Parathyroid adenoma (tissue), 2 donors: ENCODE data around the gene CLEC9A.

ENCODE experiments used
- H2AFZ ChIP-seq: fragments of 300-600 bp; sonication (generic); one replicate; pipeline ENCODE4 v1.7.0; 2017; ENCODE audit warnings: antibody characterized with exemption, mild to moderate bottlenecking
- H3K27ac ChIP-seq: fragments of 300-600 bp; sonication (generic); one replicate; pipeline ENCODE4 v1.7.0; 2017
- H3K27me3 ChIP-seq: fragments of 300-600 bp; sonication (generic); one replicate; pipeline ENCODE4 v1.7.0; 2017; ENCODE audit warnings: low read length; ENCODE audit not compliant: control insufficient read depth, insufficient read depth
- H3K36me3 ChIP-seq: fragments of 300-600 bp; sonication (generic); one replicate; pipeline ENCODE4 v1.7.0; 2017; ENCODE audit warnings: low read length; ENCODE audit not compliant: control insufficient read depth, insufficient read depth
- H3K4me1 ChIP-seq: fragments of 300-600 bp; sonication (generic); one replicate; pipeline ENCODE4 v1.7.0; 2017; ENCODE audit warnings: control low read depth
- H3K4me2 ChIP-seq: fragments of 300-600 bp; sonication (generic); one replicate; pipeline ENCODE4 v1.7.0; 2017; ENCODE audit warnings: low read length
- H3K4me3 ChIP-seq: fragments of 300-600 bp; sonication (generic); one replicate; pipeline ENCODE4 v1.7.0; 2017; ENCODE audit warnings: low read depth, low read length
- H3K79me2 ChIP-seq: fragments of 300-600 bp; sonication (generic); one replicate; pipeline ENCODE4 v1.7.0; 2017; ENCODE audit warnings: control low read depth
- H3K9ac ChIP-seq: fragments of 300-600 bp; sonication (generic); one replicate; pipeline ENCODE4 v1.7.0; 2017; ENCODE audit warnings: mild to moderate bottlenecking
- H3K9me3 ChIP-seq: fragments of 300-600 bp; sonication (generic); one replicate; pipeline ENCODE4 v1.7.0; 2017; ENCODE audit warnings: low read length; ENCODE audit not compliant: control insufficient read depth
- TF ChIP-seq, protein P1 (sequence below): fragments of 300-600 bp; sonication (generic); IDR thresholded peaks from one replicate; pipeline ENCODE4 v1.7.0; 2017; ENCODE audit warnings: antibody characterized with exemption, mild to moderate bottlenecking
- donor health status: primary hyperparathyroidism.

Gene CLEC9A

DNA sequence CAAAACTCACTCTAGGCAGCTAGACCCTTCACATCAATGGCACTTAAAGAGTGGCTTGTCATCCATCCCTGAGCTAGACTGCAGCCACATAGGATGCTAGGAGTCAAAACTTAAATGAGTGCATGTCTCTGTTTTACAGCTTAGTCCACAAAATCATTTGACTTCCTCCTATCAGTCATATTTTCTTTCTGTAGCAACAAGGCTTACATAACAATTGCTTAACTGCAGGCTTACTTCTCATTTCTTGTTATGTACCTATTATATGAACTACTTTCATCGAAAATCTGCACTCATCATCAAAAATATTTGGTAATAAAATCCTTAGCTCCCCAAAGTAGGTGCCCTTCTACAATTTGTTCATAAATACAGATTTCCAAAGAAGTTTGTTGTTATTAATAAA, 38.2 kb downstream of the CLEC9A start:
- H3K27ac ChIP-seq, result peak overlapping the region; percentile 66
- TF ChIP-seq, protein P1, sequence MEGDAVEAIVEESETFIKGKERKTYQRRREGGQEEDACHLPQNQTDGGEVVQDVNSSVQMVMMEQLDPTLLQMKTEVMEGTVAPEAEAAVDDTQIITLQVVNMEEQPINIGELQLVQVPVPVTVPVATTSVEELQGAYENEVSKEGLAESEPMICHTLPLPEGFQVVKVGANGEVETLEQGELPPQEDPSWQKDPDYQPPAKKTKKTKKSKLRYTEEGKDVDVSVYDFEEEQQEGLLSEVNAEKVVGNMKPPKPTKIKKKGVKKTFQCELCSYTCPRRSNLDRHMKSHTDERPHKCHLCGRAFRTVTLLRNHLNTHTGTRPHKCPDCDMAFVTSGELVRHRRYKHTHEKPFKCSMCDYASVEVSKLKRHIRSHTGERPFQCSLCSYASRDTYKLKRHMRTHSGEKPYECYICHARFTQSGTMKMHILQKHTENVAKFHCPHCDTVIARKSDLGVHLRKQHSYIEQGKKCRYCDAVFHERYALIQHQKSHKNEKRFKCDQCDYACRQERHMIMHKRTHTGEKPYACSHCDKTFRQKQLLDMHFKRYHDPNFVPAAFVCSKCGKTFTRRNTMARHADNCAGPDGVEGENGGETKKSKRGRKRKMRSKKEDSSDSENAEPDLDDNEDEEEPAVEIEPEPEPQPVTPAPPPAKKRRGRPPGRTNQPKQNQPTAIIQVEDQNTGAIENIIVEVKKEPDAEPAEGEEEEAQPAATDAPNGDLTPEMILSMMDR, result no peak

DNA sequence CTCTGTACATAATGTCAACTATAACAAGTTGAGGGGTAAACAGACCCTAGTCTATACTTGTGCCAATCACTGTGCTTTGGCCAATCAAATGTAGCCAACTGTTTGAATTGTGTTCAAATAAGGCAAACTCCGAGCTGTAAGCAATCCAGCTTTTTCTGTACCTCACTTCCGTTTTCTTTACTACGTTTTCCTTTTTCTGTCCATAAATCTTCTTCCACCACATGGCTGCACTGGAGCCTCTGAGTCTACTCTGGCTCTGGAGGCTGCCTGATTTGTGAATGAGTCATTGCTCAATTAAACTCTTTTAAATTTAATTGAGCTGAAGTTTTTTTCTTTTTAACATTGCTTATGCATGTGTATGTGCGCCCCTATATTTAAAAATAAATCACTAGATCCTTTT, 38.6 kb downstream of the CLEC9A start:
- H3K36me3 ChIP-seq, result no peaks in the 10 kb centered on the region
- TF ChIP-seq, protein P1, result no peak
- H3K27ac ChIP-seq, result peak overlapping the region; percentile 66
- no peaks in the 10 kb centered on the region for H3K4me1 ChIP-seq
- H3K27me3 ChIP-seq, result no peaks in the 10 kb centered on the region
- H3K4me2 ChIP-seq, result no peak overlapping the region
- no peak overlapping the region for H3K4me3 ChIP-seq
- no peak overlapping the region for H3K9ac ChIP-seq
- H3K9me3 ChIP-seq, result no peaks in the 10 kb centered on the region
- H2AFZ ChIP-seq, result no peak overlapping the region
- H3K79me2 ChIP-seq, result no peaks in the 10 kb centered on the region

More for the DNA sequence above, 38.2 kb downstream of the CLEC9A start:
- H3K9ac ChIP-seq, result no peak overlapping the region
- no peak overlapping the region for H2AFZ ChIP-seq
- no peaks in the 10 kb centered on the region for H3K4me1 ChIP-seq
- H3K9me3 ChIP-seq, result no peaks in the 10 kb centered on the region
- no peaks in the 10 kb centered on the region for H3K27me3 ChIP-seq
- no peak overlapping the region for H3K4me2 ChIP-seq
- H3K36me3 ChIP-seq, result no peaks in the 10 kb centered on the region
- no peak overlapping the region for H3K4me3 ChIP-seq
- no peaks in the 10 kb centered on the region for H3K79me2 ChIP-seq

DNA sequence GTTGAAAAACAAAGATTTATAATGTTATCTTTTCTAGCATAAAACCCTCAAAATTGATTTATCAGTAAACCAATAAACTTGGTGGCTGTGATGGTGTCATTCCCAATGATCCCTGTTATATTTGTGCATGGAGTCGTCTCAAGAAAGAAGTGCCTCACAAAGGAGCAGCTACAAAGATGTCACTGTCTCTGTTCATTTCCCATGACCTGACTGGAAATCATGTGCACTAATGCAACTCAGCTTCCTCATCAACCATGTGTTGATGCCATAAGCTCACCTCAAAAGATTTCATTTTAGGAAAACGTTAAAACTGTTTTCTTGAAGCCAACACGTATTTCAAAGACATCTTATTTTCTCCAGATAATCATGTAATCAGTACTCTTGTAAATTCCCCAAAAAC, 39.5 kb downstream of the CLEC9A start:
- Histone ChIP-seq H3K27ac (no peak overlapping the region), H3K27me3 (no peaks in the 10 kb centered on the region), H3K79me2 (no peaks in the 10 kb centered on the region), H3K9ac (no peak overlapping the region), H3K36me3 (no peaks in the 10 kb centered on the region), H3K9me3 (no peaks in the 10 kb centered on the region), H3K4me2 (no peak overlapping the region), H3K4me3 (no peak overlapping the region), H2AFZ (no peak overlapping the region), H3K4me1 (no peaks in the 10 kb centered on the region)
- TF ChIP-seq, protein P1, result no peak

DNA sequence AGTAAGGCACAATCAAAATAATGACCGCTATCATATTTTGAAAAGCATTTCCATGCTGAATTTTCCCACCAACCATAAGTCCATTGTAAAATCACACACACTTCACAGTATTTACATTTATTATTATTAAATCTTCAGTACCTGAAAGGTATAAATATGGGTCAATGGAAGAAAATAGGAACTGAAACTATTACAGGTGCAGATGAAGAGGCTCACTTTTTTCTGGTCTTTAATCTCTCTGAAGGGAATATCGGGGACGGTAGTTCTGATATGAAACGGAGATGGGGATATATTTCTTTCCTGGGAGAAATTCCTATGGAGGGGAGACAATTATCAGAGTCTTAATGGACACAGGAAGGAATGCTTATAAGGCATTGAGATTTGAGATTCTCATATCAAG, 39.9 kb downstream of the CLEC9A start:
- Histone ChIP-seq H3K4me1 (no peaks in the 10 kb centered on the region), H3K4me3 (no peak overlapping the region), H3K27ac (no peak overlapping the region), H3K9me3 (no peaks in the 10 kb centered on the region), H3K27me3 (no peaks in the 10 kb centered on the region), H3K4me2 (no peak overlapping the region), H3K9ac (no peak overlapping the region), H3K36me3 (no peaks in the 10 kb centered on the region), H3K79me2 (no peaks in the 10 kb centered on the region), H2AFZ (no peak overlapping the region)
- TF ChIP-seq, protein P1, result no peak

DNA sequence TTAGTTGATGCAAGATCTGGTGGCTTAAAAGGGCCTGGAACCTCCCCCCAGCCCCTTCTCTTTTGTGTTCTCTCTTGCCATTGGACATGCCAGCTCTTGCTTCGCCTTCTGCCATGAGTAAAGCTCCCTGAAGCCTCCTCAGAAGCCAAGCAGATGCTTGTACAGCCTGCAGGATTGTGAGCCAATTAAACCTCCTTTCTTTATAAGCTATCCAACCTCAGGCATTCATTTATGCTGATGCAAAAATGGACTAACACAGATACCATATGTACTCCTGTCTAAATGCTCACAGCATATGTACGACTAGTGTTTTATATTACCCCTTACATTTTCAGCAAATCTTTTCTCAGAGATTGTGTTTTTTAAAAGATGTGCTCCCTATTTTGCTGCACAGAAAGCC, 41.6 kb downstream of the CLEC9A start:
- H3K27me3 ChIP-seq, result no peaks in the 10 kb centered on the region
- no peaks in the 10 kb centered on the region for H3K4me1 ChIP-seq
- no peaks in the 10 kb centered on the region for H3K79me2 ChIP-seq
- H3K27ac ChIP-seq, result no peak overlapping the region
- no peak overlapping the region for H3K9ac ChIP-seq
- no peaks in the 10 kb centered on the region for H3K36me3 ChIP-seq
- no peak overlapping the region for H2AFZ ChIP-seq
- H3K9me3 ChIP-seq, result no peaks in the 10 kb centered on the region
- TF ChIP-seq, protein P1, result no peak
- H3K4me2 ChIP-seq, result no peak overlapping the region
- no peak overlapping the region for H3K4me3 ChIP-seq
